LNCAP (cell line): ENCODE measurements around the gene TRDN.

ENCODE experiments used
- CTCF ChIP-seq: fragments of 450-650 bp; IDR thresholded peaks from 2 replicates; pipeline ENCODE4 v1.5.1; 2017; ENCODE audit warnings: mild to moderate bottlenecking

TRDN gene

GRCh38 chr6:123570813-123571684 is 65.7 kb downstream of the TRDN start:
- TF ChIP-seq CTCF = no peak

- no peak for TF ChIP-seq CTCF
These were observed 67.2 kb downstream of the TRDN start for GRCh38 chr6:123569575-123569974.

GRCh38 chr6:123565529-123565928 is 71.2 kb downstream of the TRDN start:
- no peak for TF ChIP-seq CTCF

- no peak for TF ChIP-seq CTCF
These were observed 72.4 kb downstream of the TRDN start for GRCh38 chr6:123564361-123564760.

GRCh38 chr6:123562677-123563076 is 74.1 kb downstream of the TRDN start:
- no peak for TF ChIP-seq CTCF

- TF ChIP-seq CTCF = no peak
These were observed 74.5 kb downstream of the TRDN start for GRCh38 chr6:123562264-123562663.

GRCh38 chr6:123551939-123552707 is 84.6 kb downstream of the TRDN start:
- no peak for TF ChIP-seq CTCF
